H9 (cell line): ENCODE results near the gene MUSK. TPM values are rescaled to one million over a fixed set of nuclear protein-coding genes. Genes with fewer than 3 reads are reported as not detected.

Experiments
- DNase-seq: peaks from one replicate; pipeline ENCODE4 v3.0.0-alpha.2; 2017
- H2AFZ ChIP-seq: one replicate; pipeline ENCODE4 v1.6.1; 2013; ENCODE audit warnings: mild to moderate bottlenecking, low read length, control low read depth, moderate library complexity
- H2AK5ac ChIP-seq: 2 replicates; pipeline ENCODE4 v1.6.1; 2013; ENCODE audit warnings: low read length, control low read depth, mixed read lengths; ENCODE audit not compliant: insufficient read length
- H2BK120ac ChIP-seq: one replicate; pipeline ENCODE4 v1.6.1; 2013; ENCODE audit warnings: low read depth, mild to moderate bottlenecking, low read length, control low read depth, inconsistent platforms; ENCODE audit not compliant: poor library complexity, severe bottlenecking
- H2BK12ac ChIP-seq: 2 replicates; pipeline ENCODE4 v1.6.1; 2013; ENCODE audit warnings: low read length, control low read depth, mixed read lengths, low read depth; ENCODE audit not compliant: insufficient read length
- H2BK15ac ChIP-seq: 2 replicates; pipeline ENCODE4 v1.6.1; 2013; ENCODE audit warnings: low read depth, low read length, control low read depth
- H2BK20ac ChIP-seq: one replicate; pipeline ENCODE4 v1.6.1; 2013; ENCODE audit warnings: low read depth, mild to moderate bottlenecking, low read length, control low read depth, inconsistent platforms; ENCODE audit not compliant: poor library complexity, severe bottlenecking
- H2BK5ac ChIP-seq: 2 replicates; pipeline ENCODE4 v1.6.1; 2013; ENCODE audit warnings: low read length, control low read depth, mixed read lengths; ENCODE audit not compliant: insufficient read length
- H3K14ac ChIP-seq: 2 replicates; pipeline ENCODE4 v1.6.1; 2013; ENCODE audit warnings: low read length, control low read depth; ENCODE audit not compliant: insufficient read depth
- H3K18ac ChIP-seq: 2 replicates; pipeline ENCODE4 v1.6.1; 2013; ENCODE audit warnings: low read depth, mild to moderate bottlenecking, mixed read lengths, low read length, control low read depth; ENCODE audit not compliant: insufficient read length
- H3K23ac ChIP-seq: 2 replicates; pipeline ENCODE4 v1.6.1; 2013; ENCODE audit warnings: low read length, control low read depth, mixed read lengths, low read depth; ENCODE audit not compliant: insufficient read length
- H3K23me2 ChIP-seq: 2 replicates; pipeline ENCODE4 v1.6.1; 2013; ENCODE audit warnings: low read depth, mild to moderate bottlenecking, mixed read lengths, low read length, control low read depth; ENCODE audit not compliant: insufficient read length, poor library complexity, severe bottlenecking
- H3K27ac ChIP-seq: 2 replicates; pipeline ENCODE4 v1.5.1; 2013; ENCODE audit warnings: low read length, control low read depth, mixed read lengths, low read depth; ENCODE audit not compliant: insufficient read length
- H3K27me3 ChIP-seq: 2 replicates; pipeline ENCODE4 v1.6.1; 2013; ENCODE audit warnings: low read length, control low read depth, inconsistent platforms; ENCODE audit not compliant: insufficient read depth
- H3K4ac ChIP-seq: 2 replicates; pipeline ENCODE4 v1.6.1; 2013; ENCODE audit warnings: low read depth, mild to moderate bottlenecking, control low read depth, inconsistent platforms, low read length, moderate library complexity
- H3K4me1 ChIP-seq: 2 replicates; pipeline ENCODE4 v1.6.1; 2013; ENCODE audit warnings: low read length, control low read depth, inconsistent platforms; ENCODE audit not compliant: insufficient read depth
- H3K4me2 ChIP-seq: 2 replicates; pipeline ENCODE4 v1.6.1; 2013; ENCODE audit warnings: low read length, control low read depth, mixed read lengths; ENCODE audit not compliant: insufficient read length, insufficient read depth
- H3K56ac ChIP-seq: 2 replicates; pipeline ENCODE4 v1.6.1; 2013; ENCODE audit warnings: low read depth, mild to moderate bottlenecking, mixed read lengths, low read length, control low read depth; ENCODE audit not compliant: insufficient read length
- H3K79me1 ChIP-seq: 2 replicates; pipeline ENCODE4 v1.6.1; 2013; ENCODE audit warnings: low read depth, mild to moderate bottlenecking, moderate library complexity, low read length, control low read depth, inconsistent platforms; ENCODE audit not compliant: insufficient read depth, poor library complexity, severe bottlenecking
- H3K79me2 ChIP-seq: 2 replicates; pipeline ENCODE4 v1.6.1; 2013; ENCODE audit warnings: low read length, control low read depth, inconsistent platforms; ENCODE audit not compliant: insufficient read depth
- H3K9ac ChIP-seq: 2 replicates; pipeline ENCODE4 v1.6.1; 2013; ENCODE audit warnings: low read length, control low read depth, mixed read lengths; ENCODE audit not compliant: insufficient read length; ENCODE audit errors: extremely low read depth
- H3K9me3 ChIP-seq: one replicate; pipeline ENCODE4 v1.6.1; 2013; ENCODE audit warnings: low read depth, low read length, inconsistent platforms; ENCODE audit not compliant: control insufficient read depth
- H3T11ph ChIP-seq: one replicate; pipeline ENCODE4 v1.6.1; 2013; ENCODE audit warnings: mild to moderate bottlenecking, low read length, control low read depth, inconsistent platforms
- H4K20me1 ChIP-seq: one replicate; pipeline ENCODE4 v1.6.1; 2013; ENCODE audit not compliant: control insufficient read depth, insufficient read length, insufficient read depth
- H4K5ac ChIP-seq: 2 replicates; pipeline ENCODE4 v1.6.1; 2013; ENCODE audit warnings: low read depth, mild to moderate bottlenecking, mixed read lengths, low read length, control low read depth; ENCODE audit not compliant: insufficient read length
- H4K8ac ChIP-seq: replicated peaks from 2 replicates; pipeline ENCODE4 v1.6.1; 2013; ENCODE audit warnings: low read length, control low read depth, mixed read lengths, low read depth; ENCODE audit not compliant: insufficient read length
- H4K91ac ChIP-seq: 2 replicates; pipeline ENCODE4 v1.6.1; 2013; ENCODE audit warnings: low read depth, mild to moderate bottlenecking, moderate library complexity, mixed read lengths, low read length, control low read depth; ENCODE audit not compliant: insufficient read length
- H3K27ac Mint-ChIP-seq, 3 experiments: 2 replicates in 2 of 3; 3 replicates in 1 of 3; pipeline ENCODE4 v1.8.0; 2020 to 2021; ENCODE audit warnings: mixed read lengths in 3 of 3, mild to moderate bottlenecking in 1 of 3, moderate library complexity in 1 of 3
- H3K27me3 Mint-ChIP-seq: 2 replicates; pipeline ENCODE4 v1.8.0; 2021; ENCODE audit warnings: low read depth, mild to moderate bottlenecking, moderate library complexity, mixed read lengths
- H3K36me3 Mint-ChIP-seq, 3 experiments: 2 replicates in 2 of 3; 3 replicates in 1 of 3; pipeline ENCODE4 v1.8.0; 2020 to 2021; ENCODE audit warnings: low read depth in 3 of 3, mixed read lengths in 3 of 3; ENCODE audit not compliant: insufficient read depth in 1 of 3
- H3K4me1 Mint-ChIP-seq, 2 experiments: 2 replicates each; pipeline ENCODE4 v1.8.0; 2020; ENCODE audit warnings: mixed read lengths in 2 of 2
- H3K4me3 Mint-ChIP-seq, 2 experiments: 2 replicates in 1 of 2; 3 replicates in 1 of 2; pipeline ENCODE4 v1.8.0; 2020 to 2021; ENCODE audit warnings: mild to moderate bottlenecking in 2 of 2, mixed read lengths in 2 of 2, moderate library complexity in 1 of 2
- H3K9me3 Mint-ChIP-seq, 2 experiments: 2 replicates in 1 of 2; 3 replicates in 1 of 2; pipeline ENCODE4 v1.8.0; 2020; ENCODE audit warnings: mild to moderate bottlenecking in 2 of 2, mixed read lengths in 2 of 2, moderate library complexity in 1 of 2
- WGBS: extraction: QIAGEN DNeasy Blood & Tissue Kit; methylation state at CpG from one replicate; pipeline ENCODE4 v1.1.7; 2013; ENCODE audit warnings: missing lambda C conversion rate, low lambda C conversion rate, mixed read lengths; ENCODE audit not compliant: insufficient read length; ENCODE audit errors: extremely low coverage; 5-methylcytosine and 5-hydroxymethylcytosine counted together
- total RNA-seq: library from RNA; stranded (reverse); gene quantifications from 2 replicates; pipeline ENCODE4 v1.2.1, GENCODE V29; 2021
- TF ChIP-seq, protein P1 (sequence below): fragments of 200-600 bp; sonication (generic); conservative IDR thresholded peaks from 3 replicates; pipeline ENCODE4 v1.8.0; 2021; ENCODE audit warnings: antibody characterized with exemption, mild to moderate bottlenecking

Gene MUSK
- total RNA-seq, 1 experiment from 2014 or later = not detected

DNA sequence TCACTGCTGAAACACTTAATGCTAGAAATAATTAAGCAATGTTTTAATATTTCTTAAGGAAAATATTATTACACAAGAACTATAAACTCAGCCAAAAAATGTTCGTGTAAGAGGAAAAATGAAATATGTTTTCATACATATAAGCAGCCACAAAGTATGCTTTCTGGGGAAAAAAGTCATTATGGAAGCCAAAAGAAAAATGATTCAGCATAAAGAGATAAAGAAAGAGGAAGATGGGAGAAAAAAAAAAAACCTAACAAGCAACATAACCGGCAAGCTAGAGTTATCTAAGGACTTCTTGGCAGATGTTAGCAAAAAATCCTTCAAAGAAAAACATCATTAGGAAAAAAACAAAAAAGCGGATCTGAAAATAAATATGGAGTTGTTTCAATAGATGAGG lies 179.1 kb downstream of the MUSK start:
- H3K4me1 ChIP-seq = no peaks in the 10 kb centered on the region
- Mint-ChIP-seq H3K36me3 (no peaks in the 10 kb centered on the region; a peak in 1 of 7 replicates), H3K4me3 (no peak overlapping the region), H3K27me3 (no peaks in the 10 kb centered on the region), H3K4me1 (no peaks in the 10 kb centered on the region), H3K9me3 (peaks cover 0 to 2% of the 10 kb centered on the region in 2 experiments; a peak in 1 of 5 replicates), H3K27ac (no peak overlapping the region)
- H3K9ac ChIP-seq = no peak overlapping the region
- no peak overlapping the region for H3K56ac ChIP-seq
- no peak overlapping the region for H3K27ac ChIP-seq
- H4K20me1 ChIP-seq = no peaks in the 10 kb centered on the region
- no peak overlapping the region for H4K91ac ChIP-seq
- no peak overlapping the region for H2BK12ac ChIP-seq
- no peak overlapping the region for H2BK15ac ChIP-seq
- H4K8ac ChIP-seq = no peak overlapping the region
- no peak overlapping the region for H3K23ac ChIP-seq
- no peak overlapping the region for H3T11ph ChIP-seq
- no peaks in the 10 kb centered on the region for H3K9me3 ChIP-seq
- no CpG with 5 or more reads among the region's 3 CpGs for WGBS
- H2AFZ ChIP-seq = no peak overlapping the region
- no peak overlapping the region for H4K5ac ChIP-seq
- no peaks in the 10 kb centered on the region for H3K79me2 ChIP-seq
- H3K79me1 ChIP-seq = no peaks in the 10 kb centered on the region
- H2BK5ac ChIP-seq = no peak overlapping the region
- no peaks in the 10 kb centered on the region for H3K23me2 ChIP-seq
- no peak overlapping the region for H3K14ac ChIP-seq
- H3K18ac ChIP-seq = no peak overlapping the region
- no peak overlapping the region for H3K4ac ChIP-seq
- no peak overlapping the region for H2BK120ac ChIP-seq
- DNase-seq = no peak
- H2BK20ac ChIP-seq = no peak overlapping the region
- TF ChIP-seq, protein P1, sequence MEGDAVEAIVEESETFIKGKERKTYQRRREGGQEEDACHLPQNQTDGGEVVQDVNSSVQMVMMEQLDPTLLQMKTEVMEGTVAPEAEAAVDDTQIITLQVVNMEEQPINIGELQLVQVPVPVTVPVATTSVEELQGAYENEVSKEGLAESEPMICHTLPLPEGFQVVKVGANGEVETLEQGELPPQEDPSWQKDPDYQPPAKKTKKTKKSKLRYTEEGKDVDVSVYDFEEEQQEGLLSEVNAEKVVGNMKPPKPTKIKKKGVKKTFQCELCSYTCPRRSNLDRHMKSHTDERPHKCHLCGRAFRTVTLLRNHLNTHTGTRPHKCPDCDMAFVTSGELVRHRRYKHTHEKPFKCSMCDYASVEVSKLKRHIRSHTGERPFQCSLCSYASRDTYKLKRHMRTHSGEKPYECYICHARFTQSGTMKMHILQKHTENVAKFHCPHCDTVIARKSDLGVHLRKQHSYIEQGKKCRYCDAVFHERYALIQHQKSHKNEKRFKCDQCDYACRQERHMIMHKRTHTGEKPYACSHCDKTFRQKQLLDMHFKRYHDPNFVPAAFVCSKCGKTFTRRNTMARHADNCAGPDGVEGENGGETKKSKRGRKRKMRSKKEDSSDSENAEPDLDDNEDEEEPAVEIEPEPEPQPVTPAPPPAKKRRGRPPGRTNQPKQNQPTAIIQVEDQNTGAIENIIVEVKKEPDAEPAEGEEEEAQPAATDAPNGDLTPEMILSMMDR = no peak
- no peaks in the 10 kb centered on the region for H3K27me3 ChIP-seq
- H2AK5ac ChIP-seq = no peak overlapping the region
- H3K4me2 ChIP-seq = no peak overlapping the region
